Measurements from ENCODE around the gene SZRD1.

The SZRD1 gene

DNA sequence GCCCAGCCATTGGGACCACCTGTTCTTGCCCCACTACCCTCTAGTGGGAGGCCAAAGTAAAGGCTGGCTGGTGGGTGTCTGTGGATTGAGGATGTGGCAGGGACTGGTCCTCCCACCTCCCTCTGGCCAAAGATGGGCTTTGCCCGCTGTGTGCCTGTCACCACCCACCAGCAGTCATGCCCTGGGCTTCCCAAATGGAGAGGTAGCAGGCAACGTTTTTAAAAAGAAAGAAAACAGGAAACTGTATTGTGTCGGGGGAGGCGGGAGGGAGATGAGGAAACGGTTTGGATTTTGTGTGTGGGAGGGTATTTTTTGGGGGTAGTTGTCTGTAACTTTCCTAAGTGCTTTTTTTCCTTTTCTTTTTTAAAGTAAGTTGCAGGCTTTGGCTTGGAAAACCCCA, 30.1 kb downstream of the SZRD1 start:
- no peak for FAIRE-seq

DNA sequence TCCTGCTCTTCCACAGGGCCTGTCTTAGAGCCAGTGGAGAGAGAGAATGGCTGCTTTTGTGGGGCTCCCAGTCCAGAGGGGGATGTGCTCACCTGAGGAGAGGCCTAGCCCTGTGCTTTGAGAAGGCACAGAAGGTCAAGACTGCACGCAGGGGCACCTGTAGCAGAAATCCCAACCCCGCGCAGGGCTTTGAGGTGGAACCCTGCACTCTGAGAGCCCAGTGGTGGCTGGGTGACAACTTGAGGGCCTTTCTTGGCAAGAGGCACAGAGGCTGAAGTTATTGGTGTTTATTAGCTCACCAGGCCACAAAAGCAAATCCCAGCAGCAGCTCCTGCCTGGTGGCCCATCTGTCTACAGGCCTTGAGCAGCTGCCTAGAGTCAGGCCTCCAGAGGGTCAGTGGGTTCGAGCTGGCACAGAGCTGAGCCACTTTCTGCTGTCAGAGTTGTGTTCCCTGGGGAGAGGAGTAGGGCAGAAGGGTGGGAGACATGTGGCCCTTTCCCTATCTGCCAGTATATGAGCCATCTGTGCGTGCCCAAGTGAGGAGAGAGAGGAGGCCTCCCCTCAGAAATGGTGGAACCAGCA, 31.4 kb downstream of the SZRD1 start:
- no peak for FAIRE-seq

DNA sequence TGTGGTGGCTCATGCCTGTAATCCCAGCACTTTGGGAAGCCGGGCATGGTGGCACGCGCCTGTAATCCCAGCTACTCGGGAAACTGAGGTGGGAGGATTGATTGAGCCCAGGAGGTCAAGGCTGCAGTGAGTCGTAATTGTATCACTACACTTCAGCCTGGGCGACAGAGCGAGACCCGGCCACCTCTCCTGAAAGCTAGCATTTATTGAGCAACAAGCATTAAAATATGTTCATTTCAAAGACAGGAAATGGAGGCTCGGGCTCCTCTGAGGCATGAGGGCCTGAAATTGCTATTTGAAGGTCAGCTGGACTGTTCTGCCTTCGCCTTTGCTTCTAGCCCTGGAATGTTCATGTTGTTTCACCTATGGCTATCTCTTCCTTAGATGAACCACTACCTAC, 35.7 kb downstream of the SZRD1 start:
- no peak for FAIRE-seq

DNA sequence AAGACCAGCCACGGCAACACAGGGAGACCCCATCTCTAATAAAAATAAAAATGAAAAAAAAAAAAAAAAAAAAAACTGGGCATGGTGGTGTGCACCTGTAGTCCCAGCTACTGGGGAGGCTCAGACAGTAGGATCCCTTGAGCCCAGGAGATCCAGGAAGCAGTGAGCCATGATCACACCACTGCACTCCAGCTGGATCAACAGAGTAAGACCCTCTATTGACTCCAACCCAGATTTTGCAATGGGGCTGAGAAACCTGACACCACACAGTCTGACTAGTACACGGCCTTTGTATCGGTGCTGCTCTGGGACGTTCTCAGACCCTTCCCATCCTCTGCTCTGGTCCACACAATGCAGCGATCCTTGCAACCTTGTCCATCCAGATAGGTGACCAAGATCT, 38.4 kb downstream of the SZRD1 start:
- no peak for FAIRE-seq

DNA sequence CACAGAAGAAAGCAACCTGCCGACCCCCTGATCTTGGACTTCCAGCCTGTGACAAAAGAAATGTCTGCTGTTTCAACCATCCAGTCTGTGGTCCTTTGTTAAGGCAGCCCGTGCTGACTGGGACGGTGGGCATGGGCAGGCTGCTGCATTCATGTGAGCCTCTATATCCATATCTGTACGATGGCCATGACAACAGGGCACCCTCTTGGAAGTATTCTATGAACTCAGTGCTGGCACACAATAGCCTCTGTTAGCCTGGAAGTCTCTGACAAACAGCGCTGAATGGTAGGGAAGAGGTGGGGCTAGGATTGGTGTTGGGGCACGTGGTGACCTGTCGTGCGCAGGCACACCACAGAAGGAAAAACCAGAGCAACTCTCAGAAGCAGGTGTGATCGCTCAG, 39.8 kb downstream of the SZRD1 start:
- no peak for FAIRE-seq

DNA sequence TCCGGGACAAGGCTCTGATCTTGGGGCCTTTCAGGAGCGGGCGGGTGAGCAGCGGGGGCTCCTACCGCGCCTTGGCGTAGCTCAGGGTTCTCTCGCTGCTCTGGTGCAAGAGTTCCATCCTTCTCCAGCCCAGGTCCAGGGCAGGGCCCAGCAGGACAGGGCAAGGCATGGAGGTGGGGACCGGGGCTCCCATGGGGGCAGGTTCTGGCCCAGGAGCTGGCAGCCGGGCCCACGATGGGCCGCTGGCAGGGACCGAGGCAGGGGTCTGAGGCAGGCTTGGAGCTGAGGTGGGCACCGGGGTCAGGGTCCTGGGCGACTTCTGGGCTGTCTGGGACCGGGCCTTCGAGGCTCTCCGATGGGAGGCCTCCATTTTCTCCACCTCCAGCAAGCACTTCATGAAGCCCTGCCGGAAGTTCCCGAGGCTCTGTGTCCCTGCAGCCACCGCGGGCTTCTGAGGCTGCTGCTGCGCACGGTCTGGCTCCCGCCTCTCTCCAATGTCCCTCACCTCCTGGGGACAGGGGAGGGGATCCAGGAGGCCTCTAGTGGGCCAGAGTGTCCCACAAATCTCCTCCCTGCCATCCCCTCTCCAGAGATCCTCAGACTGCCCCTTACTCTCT, 42.6 kb downstream of the SZRD1 start:
- no peak for FAIRE-seq

DNA sequence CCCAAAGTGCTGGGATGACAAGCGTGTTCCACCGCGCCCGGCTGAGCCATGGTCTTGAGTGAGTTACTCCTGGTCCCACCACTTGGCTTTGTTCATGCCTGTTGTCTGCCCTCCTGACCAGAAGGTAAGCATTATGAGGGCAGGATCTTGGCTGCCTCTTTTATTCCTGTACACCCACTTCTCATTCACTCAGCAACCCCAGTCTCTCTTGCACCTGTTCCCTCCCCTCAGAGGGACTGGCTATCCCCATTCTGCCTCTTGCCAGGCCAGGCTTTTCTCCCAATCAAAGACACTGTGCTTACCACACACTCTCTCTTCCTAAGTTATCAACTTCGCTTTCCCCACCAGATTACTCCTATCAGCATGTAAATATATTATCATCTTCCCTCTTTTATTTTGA, 43.8 kb downstream of the SZRD1 start:
- no peak for FAIRE-seq

DNA sequence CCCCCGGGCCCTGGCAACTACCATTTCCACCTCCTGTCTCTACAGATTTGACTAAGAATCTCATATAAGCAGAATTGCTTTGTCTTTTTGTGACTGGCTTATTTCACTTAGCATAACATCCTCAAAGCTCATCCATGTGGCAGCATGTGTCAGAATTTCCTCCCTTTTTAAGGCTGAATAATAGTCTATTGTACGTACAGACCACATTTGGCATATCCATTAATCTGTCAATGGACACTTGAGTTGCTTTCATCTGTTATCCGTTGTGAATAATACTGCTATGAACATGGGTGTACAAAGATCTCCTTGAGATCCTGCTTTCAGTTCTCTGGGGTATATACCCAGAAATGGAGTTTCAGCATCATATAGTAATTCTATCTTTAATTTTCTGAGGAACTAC, 46.1 kb downstream of the SZRD1 start:
- no peak for FAIRE-seq

DNA sequence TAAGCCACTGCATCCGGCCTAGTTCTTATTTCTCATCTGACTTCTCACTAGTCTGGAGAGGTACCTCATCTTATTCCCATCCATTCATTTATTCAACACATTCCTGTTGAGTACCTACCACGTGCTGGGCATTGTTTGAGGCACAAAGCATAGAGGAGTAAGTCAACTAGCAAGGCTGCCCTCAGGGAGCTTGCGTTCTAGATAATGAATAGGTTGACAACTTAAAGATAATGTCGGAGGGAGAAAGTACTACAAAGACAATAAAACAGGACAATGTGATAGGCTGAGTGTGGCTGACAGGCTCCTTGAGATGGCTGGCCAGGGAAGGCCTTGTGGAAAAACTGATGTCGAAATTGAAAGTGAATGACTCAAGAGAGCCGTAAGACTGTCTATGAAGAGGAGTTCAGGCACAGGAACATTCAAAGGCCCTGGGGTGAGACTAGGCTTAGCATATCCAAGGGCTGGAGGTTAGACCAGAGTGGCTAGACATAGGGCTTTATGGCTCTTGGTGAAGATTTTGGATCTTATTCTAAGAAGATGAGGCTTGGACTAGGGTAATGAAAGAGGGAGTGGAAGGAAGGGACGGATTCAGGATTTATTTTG, 51.9 kb downstream of the SZRD1 start:
- no peak for FAIRE-seq

DNA sequence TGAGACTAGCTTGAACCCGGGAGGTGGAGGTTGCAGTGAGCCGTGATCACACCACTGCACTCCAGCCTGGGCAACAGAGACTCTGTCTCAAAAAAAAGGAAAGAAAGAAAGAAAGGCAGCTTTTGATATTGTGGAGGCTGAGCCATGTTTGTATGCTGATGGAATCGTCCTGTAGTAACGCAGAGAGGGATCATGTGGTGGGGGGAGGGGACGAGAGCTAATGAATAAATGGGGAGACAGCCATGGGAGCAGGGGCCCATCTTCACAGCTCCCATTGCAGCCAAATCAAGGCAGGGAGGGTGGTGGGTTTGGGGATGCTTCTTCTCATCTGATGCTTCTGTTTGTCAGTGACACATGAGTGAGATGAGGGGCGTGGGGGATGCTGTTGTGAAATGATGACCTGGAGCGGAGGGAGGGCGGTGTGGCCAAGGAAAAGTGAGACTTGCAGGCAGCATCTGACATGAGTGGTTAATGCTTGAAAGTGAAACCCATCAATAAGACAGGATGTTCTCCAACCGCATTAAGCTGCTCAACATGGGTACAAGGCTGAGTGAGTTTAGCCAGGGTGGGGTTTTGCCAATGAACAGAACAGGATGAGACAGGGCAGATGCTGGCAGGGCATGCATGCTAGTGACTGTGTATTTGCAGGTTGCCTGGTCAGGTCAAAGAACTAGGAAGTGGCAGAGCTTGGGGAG, 53.5 kb downstream of the SZRD1 start:
- FAIRE-seq = no peak

DNA sequence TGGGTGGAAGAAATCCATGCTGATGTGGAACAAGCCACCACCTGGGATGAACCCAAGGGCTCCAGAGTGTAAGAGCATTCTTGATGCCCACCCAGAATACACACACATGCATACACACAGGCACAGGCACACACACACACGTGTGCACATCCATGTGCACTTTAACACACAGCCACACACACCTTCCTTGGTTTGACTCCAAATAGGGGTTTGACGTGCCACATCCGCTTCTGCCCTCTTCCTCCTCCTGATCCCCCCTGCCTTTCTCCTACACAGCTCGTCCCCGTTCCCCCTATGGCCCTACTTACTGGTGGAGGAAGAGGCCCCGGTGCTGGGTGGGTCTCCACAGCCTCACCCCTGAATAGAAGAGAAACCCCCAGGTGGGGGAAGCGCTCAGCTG, 54.2 kb downstream of the SZRD1 start:
- FAIRE-seq = no peak

DNA sequence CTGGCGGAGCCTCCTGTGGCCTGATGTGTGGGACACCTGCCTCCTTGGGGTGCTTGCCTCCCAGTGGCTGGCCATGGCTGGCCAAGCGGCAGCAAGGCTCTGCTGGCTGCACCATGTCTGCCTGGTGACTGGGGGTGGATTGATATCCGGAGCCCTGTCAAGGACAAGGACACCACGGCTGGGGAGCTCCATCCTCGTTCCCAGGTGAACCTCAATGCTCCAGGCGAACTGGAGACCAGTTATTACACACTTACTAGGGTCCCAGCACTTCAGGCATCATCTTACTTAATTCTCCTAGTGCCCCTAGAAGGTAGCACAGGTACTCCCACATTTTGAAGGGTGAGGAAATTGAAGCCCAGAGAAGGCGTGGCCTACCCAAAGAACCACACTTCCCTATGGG, 55.0 kb downstream of the SZRD1 start:
- no peak for FAIRE-seq

DNA sequence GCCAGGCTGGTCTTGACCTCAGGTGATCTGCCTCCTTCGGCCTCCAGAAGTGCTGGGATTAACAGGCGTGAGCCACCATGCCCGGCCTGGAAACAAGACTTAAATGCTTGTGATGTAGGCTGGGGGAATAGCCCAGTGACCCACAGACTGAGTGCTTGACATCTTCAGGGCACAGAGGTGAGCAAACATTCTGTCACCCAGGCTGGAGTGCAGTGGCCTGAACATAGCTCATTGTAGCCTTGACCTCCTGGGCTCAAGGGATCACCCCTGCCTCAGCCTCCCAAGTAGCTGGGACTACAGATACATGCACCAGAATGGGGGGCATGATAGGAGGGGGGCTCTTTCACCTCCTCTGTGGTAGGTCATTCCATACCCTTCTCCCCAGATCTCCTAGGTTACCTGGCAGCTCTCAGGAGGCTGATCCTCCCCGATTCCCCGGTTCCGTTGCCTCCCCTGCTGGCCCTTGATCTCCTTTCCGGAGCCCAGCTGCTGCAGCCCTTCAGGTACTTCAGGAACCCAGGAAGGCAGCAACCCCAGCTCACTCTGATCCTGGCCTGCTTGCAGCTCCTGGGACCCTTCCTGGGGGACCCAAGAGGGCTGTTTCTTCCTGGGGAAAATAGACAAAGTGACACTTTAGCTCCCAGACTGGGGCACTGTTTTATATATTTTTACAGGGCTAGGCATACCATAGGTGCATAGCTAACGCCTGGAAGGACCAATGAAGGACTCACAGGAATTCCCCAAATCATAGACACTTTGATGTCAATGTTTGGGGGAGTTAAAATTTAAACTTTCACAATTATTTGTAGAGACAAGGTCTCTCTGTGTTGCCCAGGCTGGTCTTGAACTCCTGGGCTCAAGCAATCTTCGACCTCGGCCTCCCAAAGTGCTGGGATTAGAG, 58.3 kb downstream of the SZRD1 start:
- FAIRE-seq = no peak

DNA sequence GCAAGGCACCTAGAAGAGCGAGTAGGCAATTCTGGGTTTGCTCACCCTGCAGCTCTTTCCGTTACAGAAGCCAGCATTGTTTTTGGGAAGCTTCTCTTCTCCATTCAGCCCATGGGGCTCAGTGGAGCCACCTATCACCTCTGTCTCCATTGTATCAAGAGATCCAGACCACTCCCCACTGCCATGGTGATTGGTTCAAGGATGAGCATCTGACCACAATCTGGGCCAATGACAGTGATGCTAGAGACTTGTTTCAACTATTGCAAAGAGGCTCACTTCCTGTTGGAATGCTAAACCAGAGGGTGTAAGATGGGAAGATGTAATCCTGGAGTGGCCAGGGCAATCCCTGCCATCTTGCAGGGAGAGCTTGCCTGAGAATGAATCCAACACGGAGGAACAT, 63.6 kb downstream of the SZRD1 start:
- no peak for FAIRE-seq

DNA sequence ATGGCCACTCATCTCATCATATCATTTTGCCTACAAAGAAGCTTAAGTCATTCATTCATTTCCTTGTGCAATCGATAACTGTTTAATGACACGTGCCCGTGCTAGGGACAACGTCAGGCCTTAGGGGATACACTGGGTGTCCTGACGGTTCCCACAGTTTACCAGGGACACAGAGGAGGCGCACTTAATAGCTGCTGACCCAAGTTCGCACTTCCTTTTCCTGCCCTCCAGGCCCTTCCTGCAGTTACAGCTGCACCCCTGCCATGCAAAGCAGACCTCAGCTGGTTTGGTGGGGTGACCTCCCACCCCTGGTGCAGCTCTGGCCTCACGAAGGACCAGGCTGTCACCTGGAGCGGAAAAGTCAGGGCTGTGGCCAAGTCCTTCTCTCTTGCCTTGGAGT, 66.0 kb downstream of the SZRD1 start:
- no peak for FAIRE-seq

DNA sequence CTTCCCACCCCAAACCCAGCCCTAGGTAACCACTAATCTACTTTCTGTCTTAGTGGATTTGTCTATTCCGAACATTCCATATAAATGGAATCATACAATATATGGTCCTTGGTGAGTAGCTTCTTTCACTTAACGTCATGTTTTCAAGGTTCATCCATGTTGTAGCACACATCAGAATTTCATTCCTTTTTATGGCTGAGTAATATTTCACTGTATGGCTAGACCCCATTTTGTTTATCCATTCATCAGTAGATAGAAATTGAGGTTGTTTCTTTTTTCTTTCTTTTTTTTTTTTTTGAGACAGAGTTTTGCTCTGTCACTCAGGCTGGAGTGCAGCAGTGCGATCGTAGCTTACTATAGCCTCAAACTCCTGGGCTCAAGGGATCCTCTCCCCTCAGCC, 67.0 kb downstream of the SZRD1 start:
- FAIRE-seq = no peak

DNA sequence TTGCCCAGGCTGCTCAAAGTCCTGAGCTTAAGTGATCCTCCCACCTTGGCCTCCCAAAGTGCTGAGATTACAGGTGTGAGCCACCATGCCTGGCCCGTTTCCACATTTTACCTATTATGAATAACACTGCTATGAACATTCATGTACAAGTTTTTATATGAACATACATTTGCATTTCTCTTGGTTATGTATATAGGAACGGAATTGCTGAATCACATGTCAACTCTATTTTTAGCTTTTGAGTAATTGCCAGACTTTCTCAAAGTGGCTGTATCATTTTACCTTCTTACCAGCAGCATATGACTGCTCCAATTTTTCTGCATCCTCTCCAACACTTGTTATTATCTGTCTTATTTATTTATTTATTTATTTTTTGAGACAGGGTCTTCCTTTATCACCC, 67.5 kb downstream of the SZRD1 start:
- FAIRE-seq = no peak

DNA sequence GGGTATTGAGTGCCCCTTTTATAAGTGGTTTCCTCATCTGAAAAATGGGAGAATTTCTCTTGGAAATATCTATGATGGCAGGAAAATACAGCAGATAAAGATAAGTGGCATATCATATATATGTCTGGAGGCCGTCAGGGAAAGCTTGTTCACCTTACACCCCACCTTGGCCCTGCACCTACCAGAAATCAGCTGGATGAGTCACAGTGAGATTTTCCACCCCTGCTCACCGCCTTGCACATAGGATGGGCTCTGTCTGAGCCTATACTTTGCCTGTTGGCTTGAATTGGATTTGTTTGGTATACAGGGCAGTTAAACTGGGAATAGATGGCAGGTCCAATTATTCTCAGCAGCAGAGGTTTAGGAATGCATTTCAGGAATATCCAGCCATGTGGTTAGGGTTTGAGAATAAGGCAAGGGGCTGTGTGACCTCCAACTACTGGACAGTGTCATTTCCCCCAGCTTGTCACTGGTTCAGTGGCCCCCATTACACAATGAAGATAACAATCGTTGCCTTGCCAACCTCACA, 70.0 kb downstream of the SZRD1 start, which contains the start of gene SPATA21:
TSS of gene SPATA21 (minus strand) at position 479 of the 529 bp plus-strand sequence. CDS start 6,053 bp downstream, outside the sequence.
- FAIRE-seq = no peak

DNA sequence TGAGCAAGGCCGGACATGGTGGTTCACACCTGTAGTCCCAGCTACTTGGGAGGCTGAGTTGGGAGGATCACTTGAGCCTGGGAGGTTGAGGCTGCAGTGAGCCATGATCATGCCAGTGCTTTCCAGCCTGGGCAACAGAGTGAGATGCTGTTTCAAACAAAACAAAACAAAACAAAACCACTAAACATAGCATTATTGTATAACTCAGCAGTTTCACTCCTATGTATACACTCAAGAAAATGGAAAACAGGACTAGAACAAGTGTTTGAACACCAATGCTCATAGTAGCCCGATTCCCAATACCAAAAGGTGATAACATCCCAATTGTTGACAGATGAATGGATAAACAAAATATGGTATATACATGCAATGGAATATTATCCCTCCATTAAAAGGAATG, 71.5 kb downstream of the SZRD1 start:
- FAIRE-seq = no peak

DNA sequence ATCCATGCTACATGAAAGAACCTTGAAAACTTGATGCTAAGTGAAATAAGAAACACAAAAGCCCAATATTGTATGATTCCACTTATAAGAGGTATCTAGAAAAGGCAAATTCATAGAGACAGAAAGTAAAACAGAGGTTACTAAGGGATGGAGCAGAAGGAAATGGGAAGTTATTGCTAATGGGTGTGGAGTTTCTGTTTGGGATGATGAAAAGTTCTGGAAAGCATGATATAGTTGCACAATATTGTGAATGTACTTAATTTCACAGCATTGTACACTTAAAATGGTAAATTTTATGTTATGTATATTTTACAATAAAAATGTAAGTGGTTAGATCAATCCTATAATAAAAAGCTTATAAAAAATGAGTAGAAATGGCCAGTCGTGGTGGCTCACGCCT, 71.9 kb downstream of the SZRD1 start:
- no peak for FAIRE-seq

DNA sequence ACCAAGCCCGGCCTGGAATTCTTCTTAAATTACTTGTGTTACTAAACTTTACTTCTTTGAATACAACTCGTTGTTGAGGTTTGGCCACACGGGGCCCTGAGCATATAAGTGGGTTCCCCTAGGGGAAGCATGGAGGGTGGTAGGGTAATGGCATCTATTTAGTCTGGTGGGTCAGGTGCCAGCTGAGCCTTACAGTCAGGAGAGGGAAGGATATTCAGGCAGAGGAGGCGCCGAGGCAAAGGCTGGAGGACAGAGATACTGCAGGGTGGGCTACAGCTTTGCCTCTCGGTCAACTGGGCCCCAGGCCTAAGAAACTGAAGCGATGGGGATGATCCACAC, 73.1 kb downstream of the SZRD1 start:
- no peak for FAIRE-seq

DNA sequence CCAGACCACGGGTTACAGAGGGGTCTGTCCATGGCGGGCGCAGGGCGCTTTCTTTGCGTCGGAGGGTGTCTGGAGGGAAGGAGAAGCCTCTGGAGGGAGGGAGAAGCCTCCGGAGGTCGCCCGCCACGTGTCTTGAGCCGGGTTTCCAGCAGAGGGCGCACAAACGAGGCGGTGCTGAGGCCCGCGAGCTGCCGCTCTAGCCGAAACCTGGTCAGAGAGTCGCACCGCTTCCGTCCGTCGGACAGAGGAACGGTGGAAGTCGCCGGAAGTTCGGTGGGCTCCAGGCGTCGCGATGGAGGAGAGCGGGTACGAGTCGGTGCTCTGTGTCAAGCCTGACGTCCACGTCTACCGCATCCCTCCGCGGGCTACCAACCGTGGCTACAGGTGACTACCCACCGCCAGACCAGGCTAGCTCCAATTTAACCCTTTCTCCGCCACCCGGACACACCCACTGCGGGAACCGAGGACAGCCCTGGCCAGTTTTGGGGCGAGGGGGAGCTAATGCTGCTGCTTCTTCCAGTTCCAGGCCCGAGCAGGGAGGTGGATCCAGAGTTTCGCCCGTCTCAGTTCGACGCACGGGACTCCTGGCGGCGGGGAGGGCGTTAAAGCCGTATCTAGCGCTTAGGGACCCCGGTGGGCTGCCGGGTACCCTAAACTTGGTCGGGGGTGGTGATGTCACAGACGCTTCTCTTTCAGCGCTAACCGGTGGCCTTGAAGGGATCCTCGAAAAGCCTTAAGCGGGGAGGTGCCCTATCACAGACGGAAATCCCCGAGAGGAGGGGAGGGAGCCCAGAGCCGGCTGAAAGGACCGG, 73.6 kb downstream of the SZRD1 start, which contains the start of gene NECAP2:
TSS of gene NECAP2 (plus strand) at position 255 of the 812 bp plus-strand sequence. CDS start at position 293, 38 bp downstream.
- no peak for FAIRE-seq
